Smooth muscle cell (in vitro differentiated cells): ENCODE results near the gene CREB3L2. TPM values are rescaled to one million over a fixed set of nuclear protein-coding genes. Genes with fewer than 3 reads are reported as not detected.

ENCODE experiments used
- DNase-seq: peaks from one replicate; lab custom pipeline; 2025; ENCODE audit not compliant: unreplicated experiment; lab: John Stamatoyannopoulos, UW
- H2AFZ ChIP-seq: fragments of 200-600 bp; sonication (generic); 2 replicates; pipeline ENCODE4 v1.6.0; 2016; ENCODE audit warnings: antibody characterized with exemption, low read depth, mild to moderate bottlenecking
- H3F3A ChIP-seq: fragments of 200-600 bp; sonication (generic); 2 replicates; pipeline ENCODE4 v1.6.0; 2017; ENCODE audit warnings: antibody characterized with exemption, low read depth
- H3K27ac ChIP-seq: fragments of 200-600 bp; sonication (generic); 2 replicates; pipeline ENCODE4 v1.5.1; 2016; ENCODE audit warnings: low read depth, mild to moderate bottlenecking
- H3K27me3 ChIP-seq: fragments of 200-600 bp; sonication (generic); 2 replicates; pipeline ENCODE4 v1.6.1; 2016; ENCODE audit warnings: low read depth, mild to moderate bottlenecking
- H3K36me3 ChIP-seq: fragments of 200-600 bp; sonication (generic); 2 replicates; pipeline ENCODE4 v1.5.1; 2016; ENCODE audit warnings: low read depth
- H3K4me1 ChIP-seq: fragments of 200-600 bp; sonication (generic); 2 replicates; pipeline ENCODE4 v1.5.1; 2016; ENCODE audit warnings: low read depth
- H3K4me2 ChIP-seq: fragments of 200-600 bp; sonication (generic); 2 replicates; pipeline ENCODE4 v1.6.0; 2016; ENCODE audit warnings: mild to moderate bottlenecking
- H3K4me3 ChIP-seq: fragments of 200-600 bp; sonication (generic); 2 replicates; pipeline ENCODE4 v1.5.1; 2016; ENCODE audit warnings: mild to moderate bottlenecking
- H3K79me2 ChIP-seq: fragments of 200-600 bp; sonication (generic); 2 replicates; pipeline ENCODE4 v1.6.0; 2016; ENCODE audit warnings: low read depth, mild to moderate bottlenecking
- H3K9ac ChIP-seq: fragments of 200-600 bp; sonication (generic); 2 replicates; pipeline ENCODE4 v1.6.0; 2016; ENCODE audit warnings: low read depth
- H3K9me3 ChIP-seq: fragments of 200-600 bp; sonication (generic); replicated peaks from 2 replicates; pipeline ENCODE4 v1.5.1; 2016; ENCODE audit warnings: low read depth
- H4K20me1 ChIP-seq: fragments of 200-600 bp; sonication (generic); 2 replicates; pipeline ENCODE4 v1.6.0; 2016; ENCODE audit warnings: low read depth
- CTCF ChIP-seq: fragments of 200-600 bp; sonication (generic); IDR thresholded peaks from 2 replicates; pipeline ENCODE4 v1.5.1; 2017; ENCODE audit warnings: borderline replicate concordance, mild to moderate bottlenecking, antibody characterized with exemption; ENCODE audit not compliant: insufficient read depth, poor library complexity, severe bottlenecking
- WGBS: methylation state at CpG from one replicate; pipeline ENCODE4 v1.1.7; 2016; ENCODE audit warnings: low lambda C conversion rate; 5-methylcytosine and 5-hydroxymethylcytosine counted together
- polyA plus RNA-seq: library from polyadenylated mRNA; unstranded; fragments of >200 nt; fragmentation: Nextera tagmentation; extraction: Ambion mirVana; gene quantifications from 2 replicates; pipeline ENCODE4 v1.2.1, GENCODE V29; 2016
- total RNA-seq: library from RNA; depleted of rRNA; stranded (reverse); fragments of >200 nt; gene quantifications from 2 replicates; pipeline ENCODE4 v1.2.3, GENCODE V29; 2014

CREB3L2 gene
- total and polyA plus RNA-seq, 2 experiments from 2014 or later, result 27.4 to 69.1 TPM

- Histone ChIP-seq H2AFZ (no peak within 1 kb of the TSS), H3K4me1 (peaks cover 3% of the 10 kb centered on the region), H3F3A (peaks cover 7% of the 10 kb centered on the region), H3K27me3 (peaks cover 55% of the 10 kb centered on the region), H3K9me3 (no peaks in the 10 kb centered on the region), H3K9ac (no peak within 1 kb of the TSS), H3K36me3 (no peaks in the 10 kb centered on the region), H4K20me1 (no peaks in the 10 kb centered on the region), H3K27ac (no peak within 1 kb of the TSS), H3K79me2 (no peaks in the 10 kb centered on the region), H3K4me3 (peak within 1 kb of the TSS; percentile 41), H3K4me2 (peak within 1 kb of the TSS; percentile 88)
- DNase-seq, result no peak
- TF ChIP-seq CTCF, result no peak
- WGBS, result 4% methylated on average over 36 of the region's 66 CpGs
Measured at GRCh38 chr7:137846827-137847567, 154.9 kb downstream of the CREB3L2 start, which contains the start of gene DGKI. Gene DGKI, minus strand, starts transcription at chr7:137846974.

- DNase-seq, result no peak
- H3K27me3 ChIP-seq, result peaks cover 55% of the 10 kb centered on the region
- peak overlapping the region; percentile 88 for H3K4me2 ChIP-seq
- H3K27ac ChIP-seq, result no peak overlapping the region
- peaks cover 7% of the 10 kb centered on the region for H3F3A ChIP-seq
- H3K36me3 ChIP-seq, result no peaks in the 10 kb centered on the region
- H2AFZ ChIP-seq, result no peak overlapping the region
- no peaks in the 10 kb centered on the region for H3K79me2 ChIP-seq
- no peaks in the 10 kb centered on the region for H4K20me1 ChIP-seq
- H3K4me1 ChIP-seq, result peaks cover 3% of the 10 kb centered on the region
- no peak overlapping the region for H3K9ac ChIP-seq
- WGBS, result 0% methylated on average over 15 of the region's 47 CpGs
- peak overlapping the region; percentile 41 for H3K4me3 ChIP-seq
- TF ChIP-seq CTCF, result no peak
- no peaks in the 10 kb centered on the region for H3K9me3 ChIP-seq
Measured at GRCh38 chr7:137846549-137846826, 155.4 kb downstream of the CREB3L2 start.

- Histone ChIP-seq H3K27me3 (peaks cover 55% of the 10 kb centered on the region), H3K79me2 (no peaks in the 10 kb centered on the region)
- no peak for TF ChIP-seq CTCF
Measured at GRCh38 chr7:137844677-137845425, 157.0 kb downstream of the CREB3L2 start.

More at GRCh38 chr7:137844677-137845425, 157.0 kb downstream of the CREB3L2 start:
- H2AFZ ChIP-seq, result no peak overlapping the region
- peaks cover under 1% of the 10 kb centered on the region for H3F3A ChIP-seq
- no peak overlapping the region for H3K9ac ChIP-seq
- no peak overlapping the region for H3K27ac ChIP-seq
- no peak for DNase-seq
- H3K9me3 ChIP-seq, result no peaks in the 10 kb centered on the region
- 87% methylated on average over 8 of the region's 8 CpGs for WGBS
- no peak overlapping the region for H3K4me3 ChIP-seq
- H3K4me2 ChIP-seq, result no peak overlapping the region
- H3K36me3 ChIP-seq, result no peaks in the 10 kb centered on the region
- H3K4me1 ChIP-seq, result peaks cover 13% of the 10 kb centered on the region
- H4K20me1 ChIP-seq, result no peaks in the 10 kb centered on the region
